Smooth muscle cell (in vitro differentiated cells): ENCODE data around the gene LCE6A. TPM values are rescaled to one million over a fixed set of nuclear protein-coding genes. Genes with fewer than 3 reads are reported as not detected.

ENCODE experiments used
- DNase-seq: peaks from one replicate; lab custom pipeline; 2025; ENCODE audit not compliant: unreplicated experiment; lab: John Stamatoyannopoulos, UW
- H2AFZ ChIP-seq: fragments of 200-600 bp; sonication (generic); 2 replicates; pipeline ENCODE4 v1.6.0; 2016; ENCODE audit warnings: antibody characterized with exemption, low read depth, mild to moderate bottlenecking
- H3F3A ChIP-seq: fragments of 200-600 bp; sonication (generic); 2 replicates; pipeline ENCODE4 v1.6.0; 2017; ENCODE audit warnings: antibody characterized with exemption, low read depth
- H3K27ac ChIP-seq: fragments of 200-600 bp; sonication (generic); 2 replicates; pipeline ENCODE4 v1.5.1; 2016; ENCODE audit warnings: low read depth, mild to moderate bottlenecking
- H3K27me3 ChIP-seq: fragments of 200-600 bp; sonication (generic); 2 replicates; pipeline ENCODE4 v1.6.1; 2016; ENCODE audit warnings: low read depth, mild to moderate bottlenecking
- H3K36me3 ChIP-seq: fragments of 200-600 bp; sonication (generic); 2 replicates; pipeline ENCODE4 v1.5.1; 2016; ENCODE audit warnings: low read depth
- H3K4me1 ChIP-seq: fragments of 200-600 bp; sonication (generic); 2 replicates; pipeline ENCODE4 v1.5.1; 2016; ENCODE audit warnings: low read depth
- H3K4me2 ChIP-seq: fragments of 200-600 bp; sonication (generic); 2 replicates; pipeline ENCODE4 v1.6.0; 2016; ENCODE audit warnings: mild to moderate bottlenecking
- H3K4me3 ChIP-seq: fragments of 200-600 bp; sonication (generic); 2 replicates; pipeline ENCODE4 v1.5.1; 2016; ENCODE audit warnings: mild to moderate bottlenecking
- H3K79me2 ChIP-seq: fragments of 200-600 bp; sonication (generic); 2 replicates; pipeline ENCODE4 v1.6.0; 2016; ENCODE audit warnings: low read depth, mild to moderate bottlenecking
- H3K9ac ChIP-seq: fragments of 200-600 bp; sonication (generic); 2 replicates; pipeline ENCODE4 v1.6.0; 2016; ENCODE audit warnings: low read depth
- H3K9me3 ChIP-seq: fragments of 200-600 bp; sonication (generic); replicated peaks from 2 replicates; pipeline ENCODE4 v1.5.1; 2016; ENCODE audit warnings: low read depth
- H4K20me1 ChIP-seq: fragments of 200-600 bp; sonication (generic); 2 replicates; pipeline ENCODE4 v1.6.0; 2016; ENCODE audit warnings: low read depth
- WGBS: methylation state at CpG from one replicate; pipeline ENCODE4 v1.1.7; 2016; ENCODE audit warnings: low lambda C conversion rate; 5-methylcytosine and 5-hydroxymethylcytosine counted together
- polyA plus RNA-seq: library from polyadenylated mRNA; unstranded; fragments of >200 nt; fragmentation: Nextera tagmentation; extraction: Ambion mirVana; gene quantifications from 2 replicates; pipeline ENCODE4 v1.2.1, GENCODE V29; 2016
- total RNA-seq: library from RNA; depleted of rRNA; stranded (reverse); fragments of >200 nt; gene quantifications from 2 replicates; pipeline ENCODE4 v1.2.3, GENCODE V29; 2014
- TF ChIP-seq, protein P1 (sequence below): fragments of 200-600 bp; sonication (generic); IDR thresholded peaks from 2 replicates; pipeline ENCODE4 v1.5.1; 2017; ENCODE audit warnings: borderline replicate concordance, mild to moderate bottlenecking, antibody characterized with exemption; ENCODE audit not compliant: insufficient read depth, poor library complexity, severe bottlenecking

Gene LCE6A
- total and polyA plus RNA-seq, 2 experiments from 2014 or later: not detected

DNA sequence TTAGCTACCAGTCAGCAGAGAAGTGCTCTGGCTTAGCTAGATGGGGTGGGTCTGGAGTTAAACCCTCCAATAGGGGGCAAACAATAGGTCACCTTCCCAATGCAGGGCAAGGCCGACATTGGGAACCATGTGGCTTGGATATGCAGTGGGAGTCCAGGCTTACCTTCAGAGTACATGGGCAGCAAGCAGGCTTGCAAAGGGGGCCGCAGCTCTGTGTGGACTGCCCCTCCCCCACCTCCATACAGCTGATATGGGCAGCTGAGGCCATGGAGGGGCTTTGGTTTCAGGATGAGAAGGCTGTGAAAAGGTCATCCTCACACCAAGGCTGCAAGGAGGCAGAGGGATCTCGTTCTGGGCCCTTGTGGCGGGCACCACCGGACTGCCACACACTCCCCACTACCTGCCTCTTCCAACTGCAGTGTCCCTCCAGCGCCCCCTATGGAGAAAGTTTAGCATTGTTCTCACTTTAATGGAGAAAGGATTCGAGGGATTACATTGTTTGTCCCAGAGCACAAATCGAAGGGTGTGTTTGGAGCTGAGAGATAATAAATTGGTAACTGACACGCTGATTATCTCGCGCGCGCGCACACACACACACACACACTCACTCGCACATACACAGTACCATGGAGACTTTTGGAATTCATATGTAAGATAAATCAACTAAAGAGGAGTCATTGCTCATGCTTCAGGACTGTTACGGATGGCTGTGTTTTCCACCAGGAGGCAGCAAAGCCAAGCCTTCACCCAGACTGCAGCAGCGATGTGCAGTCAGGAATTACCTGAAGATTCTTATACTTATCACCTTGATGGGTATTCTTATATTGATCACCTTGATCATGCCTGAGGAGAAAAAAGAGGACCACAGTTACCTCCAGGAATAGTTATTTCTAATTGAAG is 28.4 kb downstream of the LCE6A start:
- no peaks in the 10 kb centered on the region for H3K27me3 ChIP-seq

DNA sequence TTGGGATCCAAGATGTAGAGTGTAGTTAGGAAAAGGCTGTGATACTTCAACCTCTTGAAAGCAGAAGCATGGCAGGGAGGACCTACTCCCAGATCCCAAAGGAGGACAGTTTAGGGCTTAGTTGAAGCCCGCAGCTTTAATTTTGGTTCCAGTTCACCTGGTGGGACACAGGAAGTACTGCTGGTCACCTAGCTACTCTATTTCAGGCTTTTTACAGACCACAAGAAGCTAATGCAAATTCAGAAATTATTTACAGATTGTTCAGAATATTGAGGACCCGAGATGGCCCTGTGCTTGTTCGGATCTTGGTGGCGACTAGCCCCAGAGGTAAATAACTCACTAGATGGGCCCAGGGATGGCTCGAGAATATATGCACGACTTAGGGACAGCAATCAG is 29.1 kb downstream of the LCE6A start:
- Histone ChIP-seq H3K4me1 (no peaks in the 10 kb centered on the region), H3K4me3 (no peak overlapping the region), H3K4me2 (no peak overlapping the region), H2AFZ (no peak overlapping the region), H3K36me3 (no peaks in the 10 kb centered on the region), H3K27me3 (no peaks in the 10 kb centered on the region), H4K20me1 (no peaks in the 10 kb centered on the region), H3F3A (no peaks in the 10 kb centered on the region), H3K9ac (no peak overlapping the region), H3K27ac (no peak overlapping the region), H3K9me3 (no peaks in the 10 kb centered on the region), H3K79me2 (no peaks in the 10 kb centered on the region)
- DNase-seq: no peak
- TF ChIP-seq, protein P1, sequence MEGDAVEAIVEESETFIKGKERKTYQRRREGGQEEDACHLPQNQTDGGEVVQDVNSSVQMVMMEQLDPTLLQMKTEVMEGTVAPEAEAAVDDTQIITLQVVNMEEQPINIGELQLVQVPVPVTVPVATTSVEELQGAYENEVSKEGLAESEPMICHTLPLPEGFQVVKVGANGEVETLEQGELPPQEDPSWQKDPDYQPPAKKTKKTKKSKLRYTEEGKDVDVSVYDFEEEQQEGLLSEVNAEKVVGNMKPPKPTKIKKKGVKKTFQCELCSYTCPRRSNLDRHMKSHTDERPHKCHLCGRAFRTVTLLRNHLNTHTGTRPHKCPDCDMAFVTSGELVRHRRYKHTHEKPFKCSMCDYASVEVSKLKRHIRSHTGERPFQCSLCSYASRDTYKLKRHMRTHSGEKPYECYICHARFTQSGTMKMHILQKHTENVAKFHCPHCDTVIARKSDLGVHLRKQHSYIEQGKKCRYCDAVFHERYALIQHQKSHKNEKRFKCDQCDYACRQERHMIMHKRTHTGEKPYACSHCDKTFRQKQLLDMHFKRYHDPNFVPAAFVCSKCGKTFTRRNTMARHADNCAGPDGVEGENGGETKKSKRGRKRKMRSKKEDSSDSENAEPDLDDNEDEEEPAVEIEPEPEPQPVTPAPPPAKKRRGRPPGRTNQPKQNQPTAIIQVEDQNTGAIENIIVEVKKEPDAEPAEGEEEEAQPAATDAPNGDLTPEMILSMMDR: no peak
- 64% methylated on average over 6 of the region's 6 CpGs for WGBS

More for the DNA sequence above, 28.4 kb downstream of the LCE6A start:
- H4K20me1 ChIP-seq: no peaks in the 10 kb centered on the region
- H3K4me1 ChIP-seq: no peaks in the 10 kb centered on the region
- no peak for DNase-seq
- no peak overlapping the region for H3K4me2 ChIP-seq
- no peak overlapping the region for H3K9ac ChIP-seq
- WGBS: 51% methylated on average over 17 of the region's 17 CpGs
- H3K9me3 ChIP-seq: no peaks in the 10 kb centered on the region
- TF ChIP-seq, protein P1: no peak
- no peak overlapping the region for H3K27ac ChIP-seq
- H3K4me3 ChIP-seq: no peak overlapping the region
- H2AFZ ChIP-seq: no peak overlapping the region
- H3K79me2 ChIP-seq: no peaks in the 10 kb centered on the region
- no peaks in the 10 kb centered on the region for H3F3A ChIP-seq
- H3K36me3 ChIP-seq: no peaks in the 10 kb centered on the region

GRCh38 chr1:152873495-152873894 is 30.8 kb downstream of the LCE6A start:
- H3K9me3 ChIP-seq: no peaks in the 10 kb centered on the region
- no peak overlapping the region for H3K4me3 ChIP-seq
- H3F3A ChIP-seq: no peaks in the 10 kb centered on the region
- no peaks in the 10 kb centered on the region for H3K79me2 ChIP-seq
- no peaks in the 10 kb centered on the region for H3K27me3 ChIP-seq
- no peak for DNase-seq
- no peak overlapping the region for H3K27ac ChIP-seq
- no peaks in the 10 kb centered on the region for H4K20me1 ChIP-seq
- no peak overlapping the region for H2AFZ ChIP-seq
- no peaks in the 10 kb centered on the region for H3K36me3 ChIP-seq
- H3K9ac ChIP-seq: no peak overlapping the region
- H3K4me1 ChIP-seq: no peaks in the 10 kb centered on the region
- TF ChIP-seq, protein P1: no peak
- no peak overlapping the region for H3K4me2 ChIP-seq

GRCh38 chr1:152876827-152877226 is 34.2 kb downstream of the LCE6A start:
- Histone ChIP-seq H2AFZ (no peak overlapping the region), H3K4me3 (no peak overlapping the region), H3K27me3 (no peaks in the 10 kb centered on the region), H4K20me1 (no peaks in the 10 kb centered on the region), H3K27ac (no peak overlapping the region), H3K4me1 (no peaks in the 10 kb centered on the region), H3K9ac (no peak overlapping the region), H3K79me2 (no peaks in the 10 kb centered on the region), H3K4me2 (no peak overlapping the region), H3F3A (no peaks in the 10 kb centered on the region), H3K9me3 (no peaks in the 10 kb centered on the region), H3K36me3 (no peaks in the 10 kb centered on the region)
- TF ChIP-seq, protein P1: no peak
- DNase-seq: no peak
- WGBS: 42% methylated on average over 1 of the region's 1 CpG
